ENCODE data around the gene OSBPL10.

DNA sequence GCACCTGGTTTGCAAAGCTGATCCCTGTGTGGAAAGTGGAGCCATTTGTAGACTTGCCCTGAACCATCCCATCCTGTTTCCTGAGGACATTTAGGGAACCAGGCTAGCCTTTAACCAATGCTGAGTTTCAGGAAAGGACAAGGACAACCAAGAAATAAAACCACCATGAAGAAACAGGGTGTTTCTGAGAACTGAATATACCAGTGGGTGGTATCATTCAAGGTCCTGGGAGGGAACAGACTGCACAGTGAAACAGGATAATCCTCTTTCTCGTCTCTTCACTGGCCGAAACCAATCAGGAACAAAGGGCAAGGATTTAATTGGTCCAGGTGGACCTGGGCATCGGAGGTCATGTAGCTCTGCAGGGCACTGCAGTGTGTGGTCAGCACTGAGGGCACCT, 22.3 kb upstream of the OSBPL10 start:
- TF ChIP-seq, protein P1, sequence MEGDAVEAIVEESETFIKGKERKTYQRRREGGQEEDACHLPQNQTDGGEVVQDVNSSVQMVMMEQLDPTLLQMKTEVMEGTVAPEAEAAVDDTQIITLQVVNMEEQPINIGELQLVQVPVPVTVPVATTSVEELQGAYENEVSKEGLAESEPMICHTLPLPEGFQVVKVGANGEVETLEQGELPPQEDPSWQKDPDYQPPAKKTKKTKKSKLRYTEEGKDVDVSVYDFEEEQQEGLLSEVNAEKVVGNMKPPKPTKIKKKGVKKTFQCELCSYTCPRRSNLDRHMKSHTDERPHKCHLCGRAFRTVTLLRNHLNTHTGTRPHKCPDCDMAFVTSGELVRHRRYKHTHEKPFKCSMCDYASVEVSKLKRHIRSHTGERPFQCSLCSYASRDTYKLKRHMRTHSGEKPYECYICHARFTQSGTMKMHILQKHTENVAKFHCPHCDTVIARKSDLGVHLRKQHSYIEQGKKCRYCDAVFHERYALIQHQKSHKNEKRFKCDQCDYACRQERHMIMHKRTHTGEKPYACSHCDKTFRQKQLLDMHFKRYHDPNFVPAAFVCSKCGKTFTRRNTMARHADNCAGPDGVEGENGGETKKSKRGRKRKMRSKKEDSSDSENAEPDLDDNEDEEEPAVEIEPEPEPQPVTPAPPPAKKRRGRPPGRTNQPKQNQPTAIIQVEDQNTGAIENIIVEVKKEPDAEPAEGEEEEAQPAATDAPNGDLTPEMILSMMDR (IDR thresholded peaks at IDR 0.05), result no peak
- TF ChIP-seq ZFX (IDR thresholded peaks at IDR 0.05; ENCODE audit: borderline replicate concordance), result no peak
